GM18867 (cell line): Measurements from ENCODE around the gene SH3BP5.
A peak's percentile ranks its signal among the peaks of the same experiment; 100 is the strongest.
"Not testable (repeated sequence)": the region's sequence is repeated elsewhere in the genome, so short reads cannot be mapped to it uniquely, and the experiment has no call there.

Experiments
- ATAC-seq: cut with Tn5 transposase; IDR thresholded peaks from one replicate; pipeline ENCODE4 v1.9.1; 2021; ENCODE audit warnings: mild to moderate bottlenecking, moderate library complexity; ENCODE audit not compliant: unreplicated experiment

Gene SH3BP5, protein sequence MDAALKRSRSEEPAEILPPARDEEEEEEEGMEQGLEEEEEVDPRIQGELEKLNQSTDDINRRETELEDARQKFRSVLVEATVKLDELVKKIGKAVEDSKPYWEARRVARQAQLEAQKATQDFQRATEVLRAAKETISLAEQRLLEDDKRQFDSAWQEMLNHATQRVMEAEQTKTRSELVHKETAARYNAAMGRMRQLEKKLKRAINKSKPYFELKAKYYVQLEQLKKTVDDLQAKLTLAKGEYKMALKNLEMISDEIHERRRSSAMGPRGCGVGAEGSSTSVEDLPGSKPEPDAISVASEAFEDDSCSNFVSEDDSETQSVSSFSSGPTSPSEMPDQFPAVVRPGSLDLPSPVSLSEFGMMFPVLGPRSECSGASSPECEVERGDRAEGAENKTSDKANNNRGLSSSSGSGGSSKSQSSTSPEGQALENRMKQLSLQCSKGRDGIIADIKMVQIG

DNA sequence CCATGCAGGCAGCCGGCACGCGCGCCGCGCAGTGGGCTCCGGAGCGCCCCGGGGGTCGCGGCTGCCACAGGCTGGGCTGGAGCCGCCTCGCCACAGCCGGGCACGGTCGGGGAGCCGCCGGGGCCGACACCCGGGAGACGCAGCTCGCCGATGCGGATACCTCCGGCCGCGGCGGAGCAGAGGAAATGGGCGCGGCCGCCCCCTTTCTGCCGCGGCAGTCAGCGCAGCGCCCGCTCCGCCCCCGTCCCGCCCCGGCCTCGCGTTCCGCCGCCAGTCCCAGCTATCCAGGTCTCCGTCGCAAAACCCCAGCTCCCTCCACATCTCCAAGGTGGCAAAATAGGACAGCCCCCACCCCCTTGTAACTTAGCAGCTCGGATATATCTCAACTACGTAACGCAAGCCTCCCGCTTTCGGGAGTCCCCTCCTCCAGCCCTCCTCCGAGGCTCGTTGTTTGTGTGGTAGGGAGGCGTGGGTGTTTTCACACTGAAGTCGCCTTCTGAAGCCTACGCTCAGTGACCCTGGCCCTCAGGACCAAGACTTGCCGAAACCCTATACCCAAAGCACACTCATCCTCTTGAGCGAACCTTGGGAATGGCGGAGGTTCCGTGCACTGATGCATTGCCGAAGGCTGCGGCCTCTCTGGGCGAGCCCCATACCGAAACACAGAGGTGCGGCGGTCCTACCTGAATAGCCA, at the start of gene SH3BP5:
TSS of gene SH3BP5 (minus strand) at position 182 of the 694 bp plus-strand sequence. CDS start at position 4, 178 bp downstream.
- ATAC-seq, result peak; percentile 90

DNA sequence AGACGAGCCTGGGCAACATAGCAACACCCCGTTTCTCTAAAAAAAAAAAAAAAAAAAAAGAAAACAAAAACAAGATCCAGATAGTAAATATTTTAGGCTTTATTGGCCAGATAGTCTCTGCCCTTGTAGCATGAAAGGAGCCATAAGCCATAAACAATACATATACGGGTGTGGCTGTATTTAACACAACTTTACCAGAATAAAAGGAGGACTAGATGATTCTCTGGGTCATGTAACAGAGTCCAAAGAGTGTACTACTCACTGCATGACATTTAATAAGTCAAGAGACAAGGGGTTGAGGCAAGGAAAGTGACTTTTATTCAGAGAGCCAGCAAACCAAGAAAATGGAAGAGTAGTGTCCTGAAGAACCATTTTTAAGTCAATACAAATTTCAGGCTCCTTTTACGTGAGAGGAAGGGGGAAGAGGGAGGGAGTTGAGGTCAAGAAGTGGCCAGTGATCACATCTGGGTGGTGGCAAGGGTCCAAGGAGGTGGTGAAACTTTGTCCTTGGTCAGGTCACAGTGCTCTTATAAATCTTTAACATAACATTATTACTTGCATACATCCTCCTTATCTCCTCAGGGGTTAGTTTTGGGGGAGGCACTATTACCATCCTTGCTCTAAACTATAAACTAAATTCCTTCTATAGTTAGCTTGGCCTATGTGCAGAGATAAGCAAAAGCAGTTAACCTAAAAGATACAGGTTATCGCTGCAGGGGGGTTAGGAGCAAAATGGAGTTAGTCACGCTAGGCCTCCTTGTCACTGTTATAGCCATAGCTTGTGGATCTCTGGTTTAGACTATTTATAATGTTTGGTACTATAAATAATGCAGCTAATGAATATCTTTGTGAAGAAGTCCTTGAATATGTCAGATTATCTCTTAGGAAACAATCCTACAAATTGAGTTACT, 48.8 kb upstream of the SH3BP5 start:
- ATAC-seq, result no peak

DNA sequence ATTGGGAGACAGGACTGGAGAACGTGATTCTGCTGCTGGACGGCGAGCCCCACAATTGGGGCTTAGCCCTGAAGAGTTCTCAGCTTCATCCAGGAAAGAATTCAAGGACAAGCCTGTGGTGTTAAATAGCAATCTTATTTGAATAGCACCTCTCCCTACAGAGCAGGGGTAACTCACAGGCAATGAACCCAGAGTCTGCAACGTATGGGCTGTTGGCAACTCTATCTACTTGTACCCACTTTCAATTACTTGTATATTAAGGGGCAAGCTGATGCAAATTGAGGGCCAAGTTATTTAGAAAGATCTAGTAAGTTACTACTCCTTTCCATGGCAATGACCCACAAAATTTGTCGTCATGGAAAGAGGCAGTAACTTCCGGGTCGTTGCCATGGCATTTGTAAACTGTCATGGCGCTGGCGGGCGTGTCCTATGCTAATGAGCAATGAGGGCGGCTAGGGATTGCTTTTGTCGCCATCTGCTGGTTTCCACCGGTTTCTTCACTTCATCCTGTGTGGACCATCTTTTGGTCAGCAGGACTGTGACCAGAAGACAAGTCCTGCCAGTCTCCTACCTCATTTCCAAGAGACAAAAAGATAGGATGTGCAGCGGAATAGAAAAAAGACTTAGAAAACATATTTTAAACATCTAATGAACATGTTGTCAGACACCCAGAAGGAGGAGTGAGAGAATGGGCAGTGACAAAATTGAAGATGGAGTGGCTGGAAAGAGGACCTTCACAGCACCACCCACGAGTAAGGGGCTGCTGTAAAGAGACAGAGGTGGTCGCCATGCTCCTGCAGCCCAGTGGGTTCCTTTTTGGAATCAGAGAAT, 45.8 kb upstream of the SH3BP5 start:
- peak; percentile 89 for ATAC-seq

DNA sequence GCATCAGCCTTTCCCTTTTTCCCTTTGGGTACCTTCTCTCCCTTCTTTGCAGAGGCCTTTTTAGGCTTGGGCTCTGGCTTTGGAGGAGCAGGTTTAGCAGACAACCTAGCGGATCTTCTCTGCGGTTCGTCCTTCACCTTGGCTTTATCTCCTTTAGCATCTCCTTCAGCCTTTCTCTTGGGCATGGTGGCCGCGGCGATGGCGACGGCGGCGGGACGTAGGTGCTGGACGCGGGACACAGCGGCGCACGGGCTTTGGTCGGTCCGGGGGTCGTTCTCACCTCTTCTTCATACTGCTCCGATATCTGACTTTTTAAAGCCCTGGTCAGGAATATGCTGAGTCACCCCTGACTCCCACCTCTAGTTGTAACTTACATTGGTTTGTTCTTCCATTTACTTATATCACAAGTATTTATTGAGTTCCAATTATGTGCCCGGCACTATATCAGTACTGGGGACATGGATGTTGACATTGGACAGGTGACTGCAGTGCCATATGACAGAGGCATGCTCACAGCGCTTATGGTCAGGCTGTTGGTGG, 43.1 kb upstream of the SH3BP5 start:
- ATAC-seq, result no peak

DNA sequence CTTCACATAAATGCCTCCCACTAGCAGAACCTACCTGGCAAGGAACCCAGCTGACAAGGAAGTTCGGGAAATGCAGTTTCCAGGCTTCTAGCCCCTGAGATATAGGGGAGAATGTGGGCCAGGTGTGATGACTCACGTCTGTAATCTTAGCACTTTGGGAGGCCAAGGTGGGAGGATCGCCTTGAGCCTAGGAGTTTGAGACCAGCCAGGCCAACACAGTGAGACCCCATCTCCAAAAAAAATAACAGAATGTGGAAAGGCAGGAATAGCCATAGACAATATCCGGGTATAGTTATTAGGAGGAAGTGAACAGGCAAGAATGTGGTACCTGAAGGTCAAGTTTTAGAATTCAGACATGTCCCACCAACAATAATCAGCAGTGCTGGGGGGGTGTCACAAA, 40.5 kb upstream of the SH3BP5 start:
- ATAC-seq, result no peak

DNA sequence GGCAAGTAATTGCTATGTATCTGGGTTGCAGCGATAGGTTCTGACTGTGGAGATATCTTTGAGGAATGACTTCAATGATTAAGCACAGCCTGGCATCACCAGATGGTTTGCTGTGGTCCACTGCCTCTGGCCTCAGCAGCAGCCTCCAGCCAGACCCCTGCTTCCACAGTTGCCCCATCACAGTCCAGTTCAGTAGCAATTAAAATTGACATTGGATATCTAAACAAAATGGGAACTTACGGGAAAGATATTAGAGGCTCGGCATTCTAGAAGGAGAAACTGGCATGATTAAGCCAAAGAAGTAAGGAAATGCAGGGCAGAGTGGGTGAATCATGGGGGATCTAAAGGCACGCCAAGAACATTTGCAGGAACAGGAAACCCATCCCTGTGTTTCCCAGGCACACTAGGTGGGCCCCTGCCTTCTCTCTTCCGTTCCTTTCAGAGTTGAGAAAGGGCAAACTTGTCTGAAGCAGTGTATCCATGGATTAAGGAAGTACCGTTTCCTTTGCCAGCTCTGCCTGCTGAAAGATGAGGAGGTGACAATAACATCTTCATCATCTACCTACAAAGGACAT, 36.3 kb upstream of the SH3BP5 start:
- ATAC-seq, result no peak

DNA sequence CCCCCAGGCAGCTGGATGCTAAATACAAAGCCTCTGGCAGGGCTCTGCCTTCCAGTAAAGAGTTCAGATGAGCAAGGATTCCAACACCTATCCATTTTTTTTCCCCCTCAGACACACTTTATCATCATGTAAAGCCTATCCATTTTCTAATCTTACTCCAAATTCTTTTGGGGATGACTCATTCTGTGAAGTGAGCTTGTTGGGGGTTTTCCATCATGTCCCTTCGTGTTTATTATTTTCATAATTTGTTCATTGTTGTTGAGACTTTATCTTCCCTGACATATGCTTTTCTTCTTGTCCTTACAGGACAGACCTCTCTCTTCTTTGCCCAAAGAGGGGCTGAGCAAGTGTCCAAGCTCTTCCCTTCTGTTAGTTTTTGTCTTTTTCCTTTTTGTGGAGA, 34.7 kb upstream of the SH3BP5 start:
- no peak for ATAC-seq

DNA sequence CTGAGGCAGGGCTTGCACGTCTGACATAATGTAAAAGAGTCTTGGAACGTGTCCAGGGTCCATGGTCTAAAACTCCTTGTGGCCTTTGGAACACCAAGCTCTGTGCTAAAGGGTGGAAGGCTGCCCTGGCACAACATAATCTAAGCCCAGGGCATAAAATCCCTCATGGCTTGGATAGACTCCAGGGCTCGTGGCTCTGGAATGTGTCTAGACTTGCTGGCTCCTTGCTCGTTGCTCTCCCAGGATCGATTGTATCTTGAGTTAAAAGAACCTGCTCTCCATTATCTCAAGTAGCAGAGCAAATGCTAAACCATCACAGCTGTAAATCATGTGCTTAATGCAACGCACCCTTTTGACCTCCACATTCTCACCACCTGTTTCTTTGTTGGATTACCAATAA, 31.7 kb upstream of the SH3BP5 start:
- ATAC-seq, result not testable (repeated sequence)

DNA sequence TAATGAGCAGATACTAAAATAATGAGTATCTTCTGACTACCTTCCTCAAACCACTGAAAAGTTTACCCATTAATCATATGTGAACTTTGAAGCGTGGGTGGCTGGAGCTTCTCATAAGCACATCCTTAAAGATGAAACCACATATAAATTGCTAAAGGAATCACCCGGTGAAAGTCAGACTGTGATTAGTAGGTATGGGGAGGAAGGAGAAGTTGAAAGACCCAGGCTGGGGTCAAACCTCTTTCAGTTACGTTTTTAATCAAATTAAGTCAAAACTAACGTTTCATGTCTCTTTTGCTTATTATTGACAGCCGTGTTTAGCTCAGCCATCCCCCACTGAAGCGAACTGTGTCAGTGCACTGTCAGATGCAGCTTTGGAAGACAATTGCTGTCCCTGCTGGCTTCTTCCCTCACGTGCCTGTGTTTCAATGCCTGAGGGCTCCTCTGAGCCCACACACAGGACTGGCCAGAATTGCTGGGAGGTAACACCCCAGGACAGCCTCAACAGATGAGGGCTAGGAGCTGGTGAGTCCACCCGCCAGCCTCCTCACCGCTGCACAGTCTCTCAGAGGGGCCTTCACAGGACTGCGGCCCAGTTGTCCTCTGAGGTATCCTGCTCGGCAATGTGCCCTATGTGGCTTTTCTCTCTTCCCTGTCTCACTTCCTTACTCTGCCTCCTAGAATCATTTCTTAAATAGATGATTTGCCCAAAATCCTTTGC, 29.3 kb upstream of the SH3BP5 start:
- ATAC-seq, result peak; percentile 72

DNA sequence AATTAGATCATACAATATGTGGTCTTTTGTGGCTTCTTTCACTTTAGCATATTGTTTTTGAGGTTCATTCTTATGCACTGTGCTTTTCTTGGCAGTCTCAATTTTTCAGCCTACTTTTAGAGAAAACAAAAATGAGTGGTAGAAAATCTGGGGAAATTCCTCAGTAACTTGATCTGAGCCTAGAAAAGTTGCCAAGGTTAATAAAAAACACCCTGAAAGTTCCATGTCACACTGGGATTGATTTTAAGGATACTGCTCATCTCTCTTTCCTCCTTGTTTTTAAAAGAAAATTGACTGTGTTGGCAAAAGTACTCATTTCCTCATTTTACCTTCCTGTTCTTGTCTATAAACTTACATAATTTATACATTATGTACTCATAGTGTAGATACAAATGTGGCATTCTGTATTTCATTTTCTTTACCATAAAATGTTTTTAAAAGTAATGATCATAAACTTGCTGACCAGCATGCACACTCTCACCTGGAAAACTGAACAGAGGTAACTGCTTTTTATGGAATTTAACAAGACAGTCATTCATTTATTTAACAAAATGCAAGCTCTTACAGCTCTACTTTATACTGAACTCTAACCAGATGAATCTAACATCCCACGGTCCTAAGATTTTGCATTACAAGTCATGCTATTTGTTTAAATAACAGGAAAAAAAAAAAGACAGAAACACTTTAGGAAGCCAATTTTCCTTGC, 28.6 kb upstream of the SH3BP5 start:
- ATAC-seq, result no peak

DNA sequence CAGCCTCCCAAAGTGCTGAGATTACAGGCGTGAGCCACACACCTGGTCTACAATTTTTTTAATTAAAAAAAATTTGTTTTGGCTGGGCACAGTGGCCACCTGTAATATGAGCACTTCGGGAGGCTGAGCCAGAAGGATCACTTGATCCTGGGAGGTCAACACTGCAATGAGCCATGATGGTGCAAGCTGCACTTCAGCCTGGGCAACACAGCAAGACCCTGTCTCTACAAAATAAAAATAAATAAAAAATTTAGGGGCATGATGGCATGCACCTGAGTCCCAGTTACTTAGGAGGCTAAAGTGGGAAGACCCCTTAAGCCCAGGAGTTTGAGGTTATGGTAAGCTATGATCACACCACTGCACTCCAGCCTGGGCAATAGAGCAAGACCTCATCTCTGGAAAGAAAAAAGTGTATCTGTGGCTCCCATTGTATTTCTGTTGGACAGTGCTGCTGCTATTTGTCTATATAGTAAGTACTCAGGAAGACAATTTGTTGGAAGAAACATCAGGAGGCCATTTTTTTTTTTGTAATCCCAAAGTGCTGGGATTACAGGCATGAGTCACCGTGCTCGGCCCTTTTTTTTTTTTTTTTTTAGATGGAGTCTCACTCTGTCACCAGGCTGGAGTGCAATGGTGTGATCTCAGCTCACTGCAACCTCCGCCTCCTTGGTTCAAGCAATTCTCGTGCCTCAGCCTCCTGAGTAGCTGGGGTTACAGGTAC, 27.5 kb upstream of the SH3BP5 start:
- no peak for ATAC-seq

DNA sequence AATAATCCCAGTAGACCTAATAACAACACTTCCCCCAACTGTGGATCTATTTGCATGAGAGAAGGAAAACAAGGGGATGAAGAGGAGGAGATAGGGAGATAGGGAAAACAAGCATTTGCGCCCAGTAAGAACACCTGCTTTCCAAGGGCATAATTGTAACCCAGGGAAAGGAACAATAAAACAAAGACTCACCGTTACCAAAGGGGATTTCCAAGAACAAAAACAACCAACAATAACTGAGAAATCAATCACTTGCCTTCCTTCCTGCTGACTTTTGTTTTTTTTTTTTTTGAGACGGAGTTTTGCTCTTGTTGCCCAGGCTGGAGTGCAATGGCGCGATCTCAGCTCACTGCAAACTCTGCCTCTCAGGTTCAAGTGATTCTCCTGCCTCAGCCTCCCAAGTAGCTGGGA, 24.3 kb upstream of the SH3BP5 start:
- not testable (repeated sequence) for ATAC-seq

DNA sequence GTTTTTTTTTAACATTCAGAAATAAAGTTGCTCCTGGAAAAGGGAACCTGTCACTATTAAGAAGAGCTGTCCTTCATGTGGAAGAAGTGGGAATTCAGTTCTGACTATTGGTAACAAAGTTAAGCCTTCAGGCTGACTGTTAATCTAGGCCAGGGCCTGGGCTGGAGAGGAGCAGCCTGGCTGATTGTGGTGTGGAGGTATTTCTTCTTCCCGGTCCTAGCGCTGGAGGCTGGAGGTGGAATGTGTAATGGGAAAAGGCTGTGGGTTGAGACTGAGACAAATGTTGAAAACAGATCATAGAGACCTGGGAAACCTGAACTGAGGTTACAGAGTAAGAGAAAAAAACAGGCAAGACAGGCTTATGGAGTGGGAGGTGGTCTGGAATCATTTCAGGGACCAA, 23.8 kb upstream of the SH3BP5 start:
- ATAC-seq, result no peak

DNA sequence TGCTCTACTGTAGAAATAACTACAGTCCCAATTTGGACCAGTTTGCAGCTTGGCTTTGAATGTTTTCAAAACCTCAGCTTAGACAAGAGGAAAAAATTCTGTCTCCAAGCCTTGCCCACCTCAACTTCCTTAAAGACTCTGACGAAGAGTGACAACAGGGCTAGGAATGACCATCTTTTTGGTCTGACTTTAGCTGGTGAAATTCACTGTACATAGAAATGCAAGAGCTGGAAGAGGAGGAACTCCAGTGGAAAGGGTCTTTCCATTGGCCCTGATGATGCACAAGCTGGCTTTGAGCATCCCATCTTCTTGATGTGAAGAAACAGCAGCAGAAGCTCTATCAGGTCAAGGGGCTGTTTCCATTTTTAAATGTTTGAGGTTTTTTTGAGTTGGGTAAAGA, 22.7 kb upstream of the SH3BP5 start:
- ATAC-seq, result no peak

DNA sequence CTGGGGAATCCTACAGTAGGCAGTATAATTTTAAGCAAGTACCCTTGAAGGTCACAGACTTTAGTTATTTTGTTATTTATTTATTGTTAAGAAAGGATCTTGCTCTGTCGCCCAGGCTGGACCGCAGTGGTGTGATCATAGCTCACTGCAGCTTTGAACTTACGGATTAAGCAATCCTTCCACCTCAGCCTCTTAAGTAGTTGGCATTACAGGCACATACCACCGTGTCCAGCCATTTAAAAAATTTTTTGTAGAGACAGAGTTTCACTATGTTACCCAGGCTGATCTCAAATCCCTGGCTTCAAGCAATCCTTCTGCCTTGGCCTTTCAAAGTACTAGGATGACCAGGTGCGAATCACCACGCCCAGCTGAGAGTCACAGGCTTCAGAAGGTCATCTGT, 22.1 kb upstream of the SH3BP5 start:
- no peak for ATAC-seq

DNA sequence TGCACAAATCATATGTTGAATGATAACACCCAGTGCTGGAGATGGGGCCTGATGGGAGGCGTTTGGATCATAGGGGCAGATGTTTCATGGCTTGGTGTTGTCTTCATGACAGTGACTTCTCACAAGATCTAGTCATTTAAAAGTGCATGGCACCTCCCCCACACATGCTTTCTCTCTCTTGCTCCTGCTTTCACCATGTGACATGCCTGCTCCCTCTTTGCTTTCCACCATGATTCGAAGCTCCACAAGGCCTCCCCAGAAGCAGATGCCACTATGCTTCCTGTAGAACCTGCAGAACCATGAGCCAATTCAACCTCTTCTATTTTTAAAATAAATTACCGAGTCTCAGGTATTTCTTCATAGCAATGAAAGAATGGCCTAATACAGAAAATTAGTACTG, 17.8 kb upstream of the SH3BP5 start:
- no peak for ATAC-seq

DNA sequence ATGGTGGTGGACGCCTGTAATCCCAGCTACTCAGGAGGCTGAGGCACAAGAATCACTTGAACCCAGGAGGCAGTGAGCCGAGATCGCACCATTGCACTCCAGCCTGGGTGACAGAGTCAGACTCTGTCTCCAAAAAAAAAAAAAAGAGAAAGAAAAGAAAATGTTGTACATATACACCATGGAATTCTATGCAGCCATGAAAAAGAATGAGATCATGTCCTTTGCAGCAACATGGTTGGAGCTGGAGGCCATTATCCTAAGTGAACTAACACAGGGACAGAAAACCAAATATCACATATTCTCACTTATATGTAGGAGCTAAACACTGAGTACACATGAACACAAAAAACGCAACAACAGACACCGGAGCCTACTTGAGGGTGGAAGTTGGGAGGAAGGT, 17.1 kb upstream of the SH3BP5 start:
- ATAC-seq, result not testable (repeated sequence)

DNA sequence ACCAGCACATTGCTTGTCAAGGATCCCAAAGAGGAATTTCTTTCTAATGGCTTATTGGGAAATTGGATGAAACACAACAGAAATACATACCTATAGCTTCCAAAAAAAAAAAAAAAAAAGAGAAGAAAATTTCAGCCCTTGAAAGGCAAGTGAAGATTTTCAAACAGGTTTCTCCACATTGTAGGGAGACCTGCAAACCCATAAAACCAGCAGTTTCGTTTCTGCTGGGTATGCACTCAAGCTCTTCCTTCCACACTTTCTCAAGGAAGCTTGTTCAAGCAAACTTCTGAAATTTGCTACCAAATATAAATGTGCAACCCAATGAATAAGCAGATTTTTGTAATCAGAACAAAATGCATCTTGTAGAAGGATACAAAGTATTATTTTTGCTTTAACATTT, 15.9 kb upstream of the SH3BP5 start:
- ATAC-seq, result no peak
